Measurements from ENCODE around the gene MYOCOS. TPM values are rescaled to one million over a fixed set of nuclear protein-coding genes. Genes with fewer than 3 reads are reported as not detected.
"Not testable (repeated sequence)": the region's sequence is repeated elsewhere in the genome, so short reads cannot be mapped to it uniquely, and the experiment has no call there.

Gene MYOCOS
- total RNA-seq, 1 donor from 2014 or later, result 0.21 TPM

- no peak for TF ChIP-seq CTCF (conservative IDR thresholded peaks at IDR 0.05)
- Mint-ChIP-seq H3K27me3 (ENCODE audit: low read depth) (no peaks in the 10 kb centered on the region), H3K9me3 (peaks cover 3% of the 10 kb centered on the region), H3K4me1 (no peaks in the 10 kb centered on the region), H3K36me3 (ENCODE audit: low read depth) (peaks cover 32% of the 10 kb centered on the region), H3K4me3 (no peak overlapping the region), H3K27ac (ENCODE audit: unreplicated experiment) (no peak overlapping the region)
- DNase-seq (ENCODE audit: low read depth, low spot score), result no peak
These were observed 25.9 kb upstream of the MYOCOS start for GRCh38 chr1:171596119-171596518.

- no peaks in the 10 kb centered on the region for H3K4me1 Mint-ChIP-seq
- H3K9me3 Mint-ChIP-seq, result peaks cover 3% of the 10 kb centered on the region
- no peak for DNase-seq (ENCODE audit: low read depth, low spot score)
- no peak overlapping the region for H3K4me3 Mint-ChIP-seq
- H3K27ac Mint-ChIP-seq (ENCODE audit: unreplicated experiment), result no peak overlapping the region
- peaks cover 27% of the 10 kb centered on the region for H3K36me3 Mint-ChIP-seq (ENCODE audit: low read depth)
- no peak for TF ChIP-seq CTCF (conservative IDR thresholded peaks at IDR 0.05)
- no peaks in the 10 kb centered on the region for H3K27me3 Mint-ChIP-seq (ENCODE audit: low read depth)
These were observed 25.3 kb upstream of the MYOCOS start for GRCh38 chr1:171596705-171597104.

GRCh38 chr1:171597203-171597602 lies 24.8 kb upstream of the MYOCOS start:
- Mint-ChIP-seq H3K36me3 (ENCODE audit: low read depth) (peaks cover 27% of the 10 kb centered on the region), H3K9me3 (peaks cover 3% of the 10 kb centered on the region), H3K27ac (ENCODE audit: unreplicated experiment) (no peak overlapping the region), H3K27me3 (ENCODE audit: low read depth) (no peaks in the 10 kb centered on the region), H3K4me3 (no peak overlapping the region), H3K4me1 (no peaks in the 10 kb centered on the region)
- no peak for TF ChIP-seq CTCF (conservative IDR thresholded peaks at IDR 0.05)
- no peak for DNase-seq (ENCODE audit: low read depth, low spot score)

GRCh38 chr1:171600310-171600709 lies 21.7 kb upstream of the MYOCOS start:
- H3K9me3 Mint-ChIP-seq; DNase-seq (ENCODE audit: low read depth, low spot score); H3K4me1 Mint-ChIP-seq; H3K4me3 Mint-ChIP-seq; H3K27me3 Mint-ChIP-seq (ENCODE audit: low read depth); H3K27ac Mint-ChIP-seq (ENCODE audit: unreplicated experiment): not testable (repeated sequence)
- peaks cover 19% of the 10 kb centered on the region for H3K36me3 Mint-ChIP-seq (ENCODE audit: low read depth)

GRCh38 chr1:171600862-171601261 lies 21.2 kb upstream of the MYOCOS start:
- Mint-ChIP-seq H3K4me3 (no peak overlapping the region), H3K27me3 (ENCODE audit: low read depth) (no peaks in the 10 kb centered on the region), H3K9me3 (peaks cover 3% of the 10 kb centered on the region), H3K36me3 (ENCODE audit: low read depth) (peaks cover 18% of the 10 kb centered on the region), H3K27ac (ENCODE audit: unreplicated experiment) (no peak overlapping the region), H3K4me1 (no peaks in the 10 kb centered on the region)
- DNase-seq (ENCODE audit: low read depth, low spot score), result no peak
- TF ChIP-seq CTCF (conservative IDR thresholded peaks at IDR 0.05), result no peak

GRCh38 chr1:171603042-171603441 lies 19.0 kb upstream of the MYOCOS start:
- H3K27me3 Mint-ChIP-seq (ENCODE audit: low read depth); H3K36me3 Mint-ChIP-seq (ENCODE audit: low read depth); H3K4me1 Mint-ChIP-seq; H3K4me3 Mint-ChIP-seq; H3K27ac Mint-ChIP-seq (ENCODE audit: unreplicated experiment); H3K9me3 Mint-ChIP-seq; DNase-seq (ENCODE audit: low read depth, low spot score): not testable (repeated sequence)

- no peaks in the 10 kb centered on the region for H3K36me3 Mint-ChIP-seq (ENCODE audit: low read depth)
- H3K9me3 Mint-ChIP-seq, result no peaks in the 10 kb centered on the region
- TF ChIP-seq CTCF (conservative IDR thresholded peaks at IDR 0.05), result no peak
- H3K4me1 Mint-ChIP-seq, result no peaks in the 10 kb centered on the region
- DNase-seq (ENCODE audit: low read depth, low spot score), result no peak
- no peak overlapping the region for H3K4me3 Mint-ChIP-seq
- no peaks in the 10 kb centered on the region for H3K27me3 Mint-ChIP-seq (ENCODE audit: low read depth)
- no peak overlapping the region for H3K27ac Mint-ChIP-seq (ENCODE audit: unreplicated experiment)
These were observed 15.6 kb upstream of the MYOCOS start for GRCh38 chr1:171606402-171606941.
